ENCODE data around the gene HSPG2.

- TF ChIP-seq CTCF (conservative IDR thresholded peaks at IDR 0.05; ENCODE audit: low read depth, low read length): no peak
- TF ChIP-seq EZH2phosphoT487 (IDR thresholded peaks at IDR 0.05; ENCODE audit: borderline replicate concordance, low read length): no peak
- TF ChIP-seq EZH2 (IDR thresholded peaks at IDR 0.05; ENCODE audit: low read length, unreplicated experiment): no peak
Observed at GRCh38 chr1:21875621-21876063, 61.5 kb downstream of the HSPG2 start.

Data from PC-3 (cell line).